Measurements from ENCODE around the gene EXOSC7.

Gene EXOSC7

DNA sequence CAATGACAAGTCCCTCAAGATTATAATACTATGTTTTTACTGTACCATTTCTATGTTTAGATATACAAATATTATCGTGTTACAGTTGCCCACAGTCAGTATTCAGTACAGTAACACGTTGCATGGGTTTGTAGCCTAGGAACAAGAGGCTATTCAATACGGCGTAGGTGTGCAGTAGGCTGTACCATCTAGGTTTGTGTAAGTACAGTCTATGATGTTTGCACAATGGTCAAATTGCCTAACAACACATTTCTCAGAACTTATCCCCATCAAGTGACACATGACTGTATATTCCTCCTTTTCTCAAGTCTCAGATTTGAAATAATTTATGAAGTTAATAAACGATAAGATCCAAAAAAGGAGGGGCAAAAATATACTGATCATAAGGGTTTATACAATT is 21.7 kb upstream of the EXOSC7 start:
- no peak overlapping the region for H3K27ac ChIP-seq
- TF ChIP-seq, protein P1, sequence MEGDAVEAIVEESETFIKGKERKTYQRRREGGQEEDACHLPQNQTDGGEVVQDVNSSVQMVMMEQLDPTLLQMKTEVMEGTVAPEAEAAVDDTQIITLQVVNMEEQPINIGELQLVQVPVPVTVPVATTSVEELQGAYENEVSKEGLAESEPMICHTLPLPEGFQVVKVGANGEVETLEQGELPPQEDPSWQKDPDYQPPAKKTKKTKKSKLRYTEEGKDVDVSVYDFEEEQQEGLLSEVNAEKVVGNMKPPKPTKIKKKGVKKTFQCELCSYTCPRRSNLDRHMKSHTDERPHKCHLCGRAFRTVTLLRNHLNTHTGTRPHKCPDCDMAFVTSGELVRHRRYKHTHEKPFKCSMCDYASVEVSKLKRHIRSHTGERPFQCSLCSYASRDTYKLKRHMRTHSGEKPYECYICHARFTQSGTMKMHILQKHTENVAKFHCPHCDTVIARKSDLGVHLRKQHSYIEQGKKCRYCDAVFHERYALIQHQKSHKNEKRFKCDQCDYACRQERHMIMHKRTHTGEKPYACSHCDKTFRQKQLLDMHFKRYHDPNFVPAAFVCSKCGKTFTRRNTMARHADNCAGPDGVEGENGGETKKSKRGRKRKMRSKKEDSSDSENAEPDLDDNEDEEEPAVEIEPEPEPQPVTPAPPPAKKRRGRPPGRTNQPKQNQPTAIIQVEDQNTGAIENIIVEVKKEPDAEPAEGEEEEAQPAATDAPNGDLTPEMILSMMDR (conservative IDR thresholded peaks at IDR 0.05): no peak

DNA sequence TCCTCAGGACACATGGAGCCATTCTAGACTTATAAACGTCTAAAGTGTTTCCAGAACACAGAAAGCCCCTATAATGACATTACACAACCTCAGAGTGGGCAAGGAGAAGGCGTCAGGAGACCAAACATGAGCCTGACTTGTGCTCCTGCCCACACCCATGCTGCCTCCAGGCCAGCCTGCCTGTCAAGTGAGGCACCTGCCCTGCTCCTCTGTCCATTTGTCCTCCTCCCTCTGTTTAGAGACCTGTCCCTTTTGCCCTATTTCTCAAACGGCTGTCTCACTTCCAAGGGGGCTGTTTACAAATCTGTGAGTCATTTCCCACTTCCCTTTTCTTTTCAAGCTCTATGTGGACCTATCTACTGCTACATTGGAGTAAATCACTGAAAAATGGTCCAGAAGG is 21.1 kb upstream of the EXOSC7 start:
- TF ChIP-seq, protein P1 (conservative IDR thresholded peaks at IDR 0.05): no peak
- no peak overlapping the region for H3K27ac ChIP-seq

DNA sequence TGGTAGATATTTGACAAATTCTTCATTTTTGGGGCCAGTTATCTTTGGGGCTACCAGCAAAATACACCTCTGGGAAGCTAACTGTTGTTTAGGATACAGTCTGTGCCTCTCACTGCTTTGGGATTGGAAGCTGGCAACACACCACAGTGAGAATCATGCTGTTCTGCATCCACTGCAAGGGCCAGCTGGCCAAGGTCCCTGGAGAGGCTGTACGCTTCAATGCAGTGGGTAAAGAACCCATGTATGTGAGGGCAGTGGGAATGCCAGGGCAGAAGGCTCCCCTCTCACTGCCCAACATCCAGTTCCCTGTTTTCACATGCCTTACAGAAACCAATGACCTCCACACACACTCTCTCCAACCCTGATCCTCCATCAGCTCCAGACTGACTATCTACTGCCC is 20.1 kb upstream of the EXOSC7 start:
- TF ChIP-seq, protein P1 (conservative IDR thresholded peaks at IDR 0.05): no peak
- H3K27ac ChIP-seq: no peak overlapping the region

DNA sequence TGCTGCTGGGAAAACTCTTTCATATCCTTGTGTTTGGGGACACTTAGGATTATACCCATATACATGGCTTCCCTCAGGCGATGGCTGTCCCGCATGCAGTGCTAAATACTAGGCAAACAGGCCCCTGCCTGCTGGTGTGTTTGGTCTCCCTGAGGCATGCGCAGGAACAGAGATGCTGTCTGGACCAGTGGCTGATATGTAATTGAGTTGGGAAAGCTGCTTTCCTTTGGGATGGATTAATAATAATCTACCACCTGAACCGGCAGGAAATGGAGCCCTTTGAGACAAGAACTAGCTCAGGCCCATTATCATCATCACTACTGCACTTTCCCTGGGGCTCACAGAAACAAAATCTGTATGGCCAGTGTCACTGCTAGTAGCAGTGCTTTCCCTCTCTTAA is 18.1 kb upstream of the EXOSC7 start:
- TF ChIP-seq, protein P1 (conservative IDR thresholded peaks at IDR 0.05): no peak
- H3K27ac ChIP-seq: peak overlapping the region; percentile 79

DNA sequence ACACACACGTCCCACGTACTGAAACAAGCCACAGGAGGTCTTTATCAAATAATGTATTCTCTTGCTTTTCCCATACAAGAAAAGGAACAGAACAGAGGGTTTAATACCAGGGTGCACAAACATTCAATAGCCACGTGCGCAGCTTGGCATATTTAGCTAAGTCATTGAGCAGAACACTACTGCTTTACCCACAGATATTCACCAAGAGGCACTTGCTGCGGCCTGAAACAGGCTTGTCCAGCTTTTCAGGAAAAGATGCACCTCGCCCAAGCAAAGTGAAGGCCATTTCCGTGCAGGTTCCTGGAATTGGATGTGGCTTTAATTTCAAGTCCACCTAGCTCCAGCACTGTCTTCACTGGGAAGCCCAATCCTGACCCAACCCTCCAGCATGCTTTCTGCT is 17.7 kb upstream of the EXOSC7 start:
- TF ChIP-seq, protein P1 (conservative IDR thresholded peaks at IDR 0.05): no peak
- H3K27ac ChIP-seq: peak overlapping the region; percentile 79

DNA sequence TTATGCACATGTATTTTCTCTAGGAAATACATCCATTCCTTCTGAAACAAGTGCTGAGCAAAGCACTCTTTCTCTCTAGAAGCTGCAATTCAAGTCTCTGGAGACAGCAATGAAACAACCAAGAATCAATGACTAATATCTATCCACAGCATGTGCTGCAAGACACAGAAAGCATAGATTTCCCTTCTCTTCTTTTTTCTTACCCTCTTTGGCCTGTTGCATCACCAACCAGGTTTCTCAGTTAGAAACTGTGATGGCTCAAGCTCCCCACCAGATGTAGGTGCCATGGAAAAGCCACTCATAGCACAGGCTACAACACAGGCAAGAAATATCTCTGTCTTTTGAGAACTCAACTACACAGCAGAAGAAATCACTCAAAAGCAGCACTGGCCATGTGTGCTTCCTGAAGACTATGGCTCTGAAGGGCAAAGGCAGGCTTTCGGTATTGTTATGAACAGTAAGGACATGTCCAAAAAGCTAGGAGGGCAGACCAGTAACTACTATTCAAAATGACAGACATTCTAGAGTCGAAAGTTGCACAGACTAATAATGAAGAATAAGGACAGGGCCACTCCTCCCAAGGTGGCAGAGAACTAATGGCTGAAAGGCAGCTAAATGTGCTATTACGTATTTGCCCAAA is 15.5 kb upstream of the EXOSC7 start:
- H3K27ac ChIP-seq: no peak overlapping the region
- TF ChIP-seq, protein P1 (conservative IDR thresholded peaks at IDR 0.05): no peak

DNA sequence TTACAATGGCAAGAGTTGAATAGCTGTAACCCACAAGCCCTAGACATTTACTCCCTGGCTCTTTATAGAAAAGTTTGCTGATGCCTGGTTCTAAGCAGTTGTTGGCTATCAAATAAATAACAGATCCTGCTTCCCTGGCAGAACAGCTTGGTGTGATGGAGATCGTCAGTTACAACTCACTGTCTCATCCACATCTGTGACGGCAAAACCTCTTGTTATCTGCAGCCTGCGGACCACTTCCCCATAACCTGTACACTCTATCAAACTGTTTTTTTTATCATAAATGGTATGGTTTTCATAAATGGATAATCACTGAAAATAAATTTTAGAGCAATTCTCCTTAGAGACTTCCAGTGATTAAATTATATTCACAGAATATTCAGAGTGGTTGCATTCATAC is 14.2 kb upstream of the EXOSC7 start:
- TF ChIP-seq, protein P1 (conservative IDR thresholded peaks at IDR 0.05): no peak
- no peak overlapping the region for H3K27ac ChIP-seq

Data from VCaP (cell line).